ENCODE results near the gene KRT3.

- TF ChIP-seq, protein P1, sequence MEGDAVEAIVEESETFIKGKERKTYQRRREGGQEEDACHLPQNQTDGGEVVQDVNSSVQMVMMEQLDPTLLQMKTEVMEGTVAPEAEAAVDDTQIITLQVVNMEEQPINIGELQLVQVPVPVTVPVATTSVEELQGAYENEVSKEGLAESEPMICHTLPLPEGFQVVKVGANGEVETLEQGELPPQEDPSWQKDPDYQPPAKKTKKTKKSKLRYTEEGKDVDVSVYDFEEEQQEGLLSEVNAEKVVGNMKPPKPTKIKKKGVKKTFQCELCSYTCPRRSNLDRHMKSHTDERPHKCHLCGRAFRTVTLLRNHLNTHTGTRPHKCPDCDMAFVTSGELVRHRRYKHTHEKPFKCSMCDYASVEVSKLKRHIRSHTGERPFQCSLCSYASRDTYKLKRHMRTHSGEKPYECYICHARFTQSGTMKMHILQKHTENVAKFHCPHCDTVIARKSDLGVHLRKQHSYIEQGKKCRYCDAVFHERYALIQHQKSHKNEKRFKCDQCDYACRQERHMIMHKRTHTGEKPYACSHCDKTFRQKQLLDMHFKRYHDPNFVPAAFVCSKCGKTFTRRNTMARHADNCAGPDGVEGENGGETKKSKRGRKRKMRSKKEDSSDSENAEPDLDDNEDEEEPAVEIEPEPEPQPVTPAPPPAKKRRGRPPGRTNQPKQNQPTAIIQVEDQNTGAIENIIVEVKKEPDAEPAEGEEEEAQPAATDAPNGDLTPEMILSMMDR (IDR thresholded peaks at IDR 0.05), result no peak
- TF ChIP-seq POLR2AphosphoS5 (IDR thresholded peaks at IDR 0.05) (no peak), POLR2A (IDR thresholded peaks at IDR 0.05; ENCODE audit: low read depth) (no peak)
Measured at GRCh38 chr12:52828156-52828555, 32.2 kb upstream of the KRT3 start.
